ENCODE results near the gene SUSD1. TPM values are rescaled to one million over a fixed set of nuclear protein-coding genes. Genes with fewer than 3 reads are reported as not detected.

Gene SUSD1
- total RNA-seq, 2 experiments from 2014 or later, result 3.8 to 5.2 TPM

GRCh38 chr9:112003538-112003937, 171.6 kb downstream of the SUSD1 start:
- Mint-ChIP-seq H3K36me3 (no peaks in the 10 kb centered on the region), H3K27me3 (no peaks in the 10 kb centered on the region), H3K4me1 (peaks cover 36% of the 10 kb centered on the region), H3K27ac (no peak overlapping the region), H3K9me3 (no peaks in the 10 kb centered on the region), H3K4me3 (no peak overlapping the region)
- DNase-seq, result no peak

GRCh38 chr9:112002847-112003457, 172.1 kb downstream of the SUSD1 start:
- DNase-seq, result no peak

GRCh38 chr9:112002131-112002846, 172.8 kb downstream of the SUSD1 start:
- peak overlapping the region; percentile 12 for H3K27ac Mint-ChIP-seq
- no peak for DNase-seq
- H3K36me3 Mint-ChIP-seq, result no peaks in the 10 kb centered on the region
- H3K4me3 Mint-ChIP-seq, result no peak overlapping the region
- H3K27me3 Mint-ChIP-seq, result no peaks in the 10 kb centered on the region
- no peaks in the 10 kb centered on the region for H3K9me3 Mint-ChIP-seq
- H3K4me1 Mint-ChIP-seq, result peaks cover 25% of the 10 kb centered on the region

More at GRCh38 chr9:112002847-112003457, 172.1 kb downstream of the SUSD1 start:
- H3K27ac Mint-ChIP-seq, result peak overlapping the region; percentile 12
- H3K4me1 Mint-ChIP-seq, result peaks cover 31% of the 10 kb centered on the region
- H3K4me3 Mint-ChIP-seq, result no peak overlapping the region
- H3K9me3 Mint-ChIP-seq, result no peaks in the 10 kb centered on the region
- no peaks in the 10 kb centered on the region for H3K27me3 Mint-ChIP-seq
- H3K36me3 Mint-ChIP-seq, result no peaks in the 10 kb centered on the region

- DNase-seq, result no peak
- Mint-ChIP-seq H3K4me1 (peaks cover 25% of the 10 kb centered on the region), H3K27ac (no peak overlapping the region), H3K9me3 (no peaks in the 10 kb centered on the region), H3K36me3 (no peaks in the 10 kb centered on the region), H3K27me3 (no peaks in the 10 kb centered on the region), H3K4me3 (no peak overlapping the region)
Observed at GRCh38 chr9:112000743-112001142, 174.4 kb downstream of the SUSD1 start.

GRCh38 chr9:111999319-111999718, 175.8 kb downstream of the SUSD1 start:
- no peak for DNase-seq
- no peaks in the 10 kb centered on the region for H3K9me3 Mint-ChIP-seq
- H3K27ac Mint-ChIP-seq, result no peak overlapping the region
- no peaks in the 10 kb centered on the region for H3K27me3 Mint-ChIP-seq
- H3K36me3 Mint-ChIP-seq, result no peaks in the 10 kb centered on the region
- no peak overlapping the region for H3K4me3 Mint-ChIP-seq
- peaks cover 30% of the 10 kb centered on the region for H3K4me1 Mint-ChIP-seq

- Mint-ChIP-seq H3K4me3 (no peak overlapping the region), H3K9me3 (no peaks in the 10 kb centered on the region), H3K27me3 (no peaks in the 10 kb centered on the region), H3K36me3 (no peaks in the 10 kb centered on the region), H3K27ac (no peak overlapping the region), H3K4me1 (peaks cover 32% of the 10 kb centered on the region)
- DNase-seq, result no peak
Observed at GRCh38 chr9:111997831-111998230, 177.3 kb downstream of the SUSD1 start.

- Mint-ChIP-seq H3K9me3 (peaks cover 4% of the 10 kb centered on the region), H3K27ac (peak overlapping the region; percentile 84), H3K36me3 (peaks cover 4% of the 10 kb centered on the region), H3K4me1 (peaks cover 39% of the 10 kb centered on the region), H3K27me3 (no peaks in the 10 kb centered on the region), H3K4me3 (no peak overlapping the region)
- DNase-seq, result no peak
Observed at GRCh38 chr9:111994831-111995458, 180.2 kb downstream of the SUSD1 start.

- no peak for DNase-seq
- H3K27me3 Mint-ChIP-seq, result no peaks in the 10 kb centered on the region
- peak overlapping the region; percentile 84 for H3K27ac Mint-ChIP-seq
- no peak overlapping the region for H3K4me3 Mint-ChIP-seq
- peaks cover 42% of the 10 kb centered on the region for H3K4me1 Mint-ChIP-seq
- peaks cover 4% of the 10 kb centered on the region for H3K36me3 Mint-ChIP-seq
- H3K9me3 Mint-ChIP-seq, result peaks cover 4% of the 10 kb centered on the region
Observed at GRCh38 chr9:111993319-111993718, 181.8 kb downstream of the SUSD1 start.

GRCh38 chr9:111992523-111992922, 182.6 kb downstream of the SUSD1 start:
- Mint-ChIP-seq H3K4me3 (no peak overlapping the region), H3K27me3 (no peaks in the 10 kb centered on the region), H3K9me3 (peaks cover 6% of the 10 kb centered on the region), H3K4me1 (peaks cover 46% of the 10 kb centered on the region), H3K36me3 (peaks cover 4% of the 10 kb centered on the region), H3K27ac (peak overlapping the region; percentile 78)
- peak; percentile 43 for DNase-seq

- Mint-ChIP-seq H3K27me3 (no peaks in the 10 kb centered on the region), H3K4me3 (no peak overlapping the region), H3K27ac (no peak overlapping the region), H3K36me3 (peaks cover 4% of the 10 kb centered on the region), H3K9me3 (peaks cover 6% of the 10 kb centered on the region), H3K4me1 (peaks cover 58% of the 10 kb centered on the region)
- DNase-seq, result no peak
Observed at GRCh38 chr9:111991179-111991578, 183.9 kb downstream of the SUSD1 start.

Other genes with a start within 250 kb of the SUSD1 start
- 100 to 1,000 TPM; 116 to 118 TPM for gene PTBP3, start 158.3 kb upstream of the SUSD1 start, total RNA-seq
- gene HSDL2, start 204.8 kb upstream of the SUSD1 start, total RNA-seq, result 10 to 100 TPM; 21.4 to 22.3 TPM